Effector memory CD8-positive, alpha-beta T cell (primary cell): ENCODE measurements around the gene TSKU.

Experiments used
- ATAC-seq: fragments of 150-1000 bp; cut with Tn5 transposase; replicated peaks from 2 replicates; pipeline ENCODE4 v1.10.0; 2021; ENCODE audit warnings: mild to moderate bottlenecking, moderate library complexity
- DNase-seq, 3 experiments: peaks; one replicate each; pipeline ENCODE4 v3.0.0; 2021
- H3K27ac Mint-ChIP-seq, 2 donors: one replicate each; pipeline ENCODE4 v1.8.0; 2022; ENCODE audit warnings: mild to moderate bottlenecking in 2 of 2, mixed read lengths in 2 of 2, moderate library complexity in 2 of 2
- H3K27me3 Mint-ChIP-seq, 2 donors: one replicate each; pipeline ENCODE4 v1.8.0; 2022; ENCODE audit warnings: mixed read lengths in 2 of 2
- H3K36me3 Mint-ChIP-seq: one replicate; pipeline ENCODE4 v1.8.0; 2022; ENCODE audit warnings: mild to moderate bottlenecking, moderate library complexity, mixed read lengths; ENCODE audit not compliant: insufficient read depth
- H3K4me1 Mint-ChIP-seq, 2 donors: one replicate each; pipeline ENCODE4 v1.8.0; 2022; ENCODE audit warnings: low read depth in 2 of 2, mixed read lengths in 2 of 2
- H3K4me3 Mint-ChIP-seq, 2 donors: one replicate each; pipeline ENCODE4 v1.8.0; 2022; ENCODE audit warnings: mild to moderate bottlenecking in 2 of 2, mixed read lengths in 2 of 2, moderate library complexity in 2 of 2
- H3K9me3 Mint-ChIP-seq, 2 donors: one replicate each; pipeline ENCODE4 v1.8.0; 2022; ENCODE audit warnings: mixed read lengths in 2 of 2

The TSKU gene

DNA sequence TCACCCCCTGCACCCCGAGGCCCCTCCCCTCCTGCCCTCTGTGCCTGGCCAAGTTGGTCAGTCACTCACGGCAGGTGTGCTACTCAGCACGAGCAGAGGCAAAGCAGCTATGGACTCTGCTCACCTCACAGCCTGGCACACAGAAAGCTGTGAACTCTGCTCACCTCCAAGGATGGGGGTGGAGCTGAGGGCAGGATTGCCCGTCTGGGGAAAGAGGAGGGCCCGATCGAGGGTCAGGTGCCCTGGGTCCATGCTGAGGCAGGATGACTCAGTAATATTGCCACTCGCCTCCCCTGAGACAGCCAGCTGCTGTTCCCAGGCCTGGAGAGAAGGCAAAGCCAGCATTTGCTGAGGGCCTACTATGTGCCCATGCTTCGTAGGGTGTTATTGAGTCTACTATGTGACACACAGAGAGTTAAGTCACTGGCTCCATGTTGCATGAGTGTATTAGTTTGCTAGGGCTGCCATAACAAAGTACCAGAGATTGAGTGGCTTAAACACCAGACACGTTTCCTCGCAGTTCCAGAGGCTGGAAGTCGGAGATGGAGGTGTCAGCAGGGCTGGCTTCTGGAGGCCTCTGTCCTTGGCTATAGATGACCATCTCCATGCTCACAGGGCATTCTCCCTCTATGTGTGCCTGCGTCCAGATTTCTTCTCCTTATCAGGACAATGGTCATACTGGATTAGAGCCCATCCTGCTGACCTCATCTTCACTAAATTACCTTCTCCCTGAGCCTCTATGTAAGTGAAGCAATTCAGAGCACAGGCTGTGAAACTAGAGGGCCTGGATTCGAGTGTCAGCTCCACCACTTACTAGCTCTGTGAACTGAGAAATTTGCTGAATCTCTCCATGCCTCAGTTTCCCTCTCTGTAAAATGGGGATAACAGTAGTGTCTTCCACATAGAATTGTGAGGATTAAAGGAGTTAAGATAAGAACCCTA is 13.2 kb upstream of the TSKU start:
- H3K27ac Mint-ChIP-seq, result peak overlapping the region in 1 of 2 donors; percentile 53
- no peaks in the 10 kb centered on the region for H3K9me3 Mint-ChIP-seq
- H3K4me3 Mint-ChIP-seq, result no peak overlapping the region
- ATAC-seq (no peak), DNase-seq (no peak)
- H3K4me1 Mint-ChIP-seq, result peaks cover 9 to 29% of the 10 kb centered on the region in 2 donors
- no peaks in the 10 kb centered on the region for H3K36me3 Mint-ChIP-seq
- no peaks in the 10 kb centered on the region for H3K27me3 Mint-ChIP-seq

DNA sequence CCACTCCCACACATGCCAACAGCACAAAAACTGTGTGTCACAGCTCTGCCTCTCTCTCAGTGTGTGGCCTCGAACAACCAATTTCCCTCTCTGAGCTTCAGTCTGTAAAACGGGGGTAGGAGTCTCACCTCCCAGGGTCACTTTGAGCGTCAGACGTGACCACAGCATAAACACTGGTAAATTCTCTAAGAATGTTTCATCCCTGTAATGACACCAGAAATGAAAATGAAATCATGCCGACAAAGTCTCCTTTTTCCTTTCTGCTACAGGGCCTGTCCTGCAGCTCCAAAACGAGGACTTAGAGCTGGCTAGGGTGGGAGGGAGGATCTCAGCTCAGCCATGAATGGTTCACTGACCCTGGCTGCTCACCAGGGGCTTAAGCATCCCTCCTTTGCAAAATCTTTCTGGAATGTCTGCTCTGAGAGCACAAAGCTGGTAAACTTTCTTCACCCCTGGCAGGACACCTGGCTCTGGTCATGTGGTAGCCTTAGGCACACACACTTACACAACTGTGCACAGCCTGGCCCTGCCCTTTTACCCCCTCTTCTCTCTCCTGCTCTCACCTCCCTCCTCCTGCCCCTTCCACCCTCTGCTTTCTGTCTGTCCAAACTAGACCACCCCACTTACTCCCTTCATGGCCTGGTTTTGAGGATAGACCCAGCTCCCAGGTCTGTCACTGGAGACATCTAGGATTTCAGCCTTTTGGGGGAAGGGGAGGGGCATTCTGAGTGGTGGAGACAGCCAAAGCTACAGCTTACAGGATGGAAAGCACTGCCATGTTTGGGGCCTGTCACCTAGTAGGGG is 12.3 kb upstream of the TSKU start:
- no peaks in the 10 kb centered on the region for H3K36me3 Mint-ChIP-seq
- DNase-seq (no peak), ATAC-seq (peak; percentile 18)
- peak overlapping the region in 1 of 2 donors; percentile 53 for H3K27ac Mint-ChIP-seq
- H3K9me3 Mint-ChIP-seq, result no peaks in the 10 kb centered on the region
- H3K4me1 Mint-ChIP-seq, result peaks cover 9 to 29% of the 10 kb centered on the region in 2 donors
- no peak overlapping the region for H3K4me3 Mint-ChIP-seq
- no peaks in the 10 kb centered on the region for H3K27me3 Mint-ChIP-seq

DNA sequence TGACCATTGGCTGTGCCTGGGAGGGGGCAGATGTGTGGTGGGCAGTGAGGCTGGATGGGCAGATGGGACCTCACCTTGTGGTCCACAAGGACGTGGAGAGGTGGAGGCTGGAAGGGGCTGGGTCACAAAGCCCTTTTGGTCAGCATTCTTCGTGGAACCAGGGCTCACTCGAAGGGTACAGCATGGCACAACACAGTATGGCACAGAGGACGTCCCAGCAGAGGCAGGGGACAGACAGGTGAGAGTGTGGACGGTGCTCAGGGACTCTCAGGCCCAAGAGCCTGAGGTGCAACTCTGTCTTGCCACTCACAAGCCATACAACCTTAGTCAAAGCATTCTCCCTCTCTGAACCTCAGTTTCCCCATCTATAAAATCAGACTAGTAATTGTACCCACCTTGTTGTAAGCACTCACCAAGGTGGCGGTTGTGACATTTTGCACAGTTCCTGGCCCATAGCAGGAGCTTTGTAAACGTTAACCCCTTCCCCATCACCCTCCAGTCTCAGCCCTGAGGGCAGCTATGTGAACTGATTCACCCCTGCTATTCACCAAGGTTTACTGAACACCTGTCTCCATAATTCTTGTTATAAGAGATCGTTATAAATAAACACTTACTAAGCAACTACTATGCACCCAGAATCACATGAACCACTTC is 11.6 kb upstream of the TSKU start:
- Mint-ChIP-seq H3K27me3 (peaks cover 1 to 2% of the 10 kb centered on the region in 2 donors), H3K9me3 (peaks cover 0 to 2% of the 10 kb centered on the region in 2 donors), H3K4me1 (peaks cover 9 to 29% of the 10 kb centered on the region in 2 donors), H3K36me3 (no peaks in the 10 kb centered on the region), H3K4me3 (no peak overlapping the region), H3K27ac (peak overlapping the region in 1 of 2 donors; percentile 53)
- DNase-seq (no peak), ATAC-seq (no peak)

DNA sequence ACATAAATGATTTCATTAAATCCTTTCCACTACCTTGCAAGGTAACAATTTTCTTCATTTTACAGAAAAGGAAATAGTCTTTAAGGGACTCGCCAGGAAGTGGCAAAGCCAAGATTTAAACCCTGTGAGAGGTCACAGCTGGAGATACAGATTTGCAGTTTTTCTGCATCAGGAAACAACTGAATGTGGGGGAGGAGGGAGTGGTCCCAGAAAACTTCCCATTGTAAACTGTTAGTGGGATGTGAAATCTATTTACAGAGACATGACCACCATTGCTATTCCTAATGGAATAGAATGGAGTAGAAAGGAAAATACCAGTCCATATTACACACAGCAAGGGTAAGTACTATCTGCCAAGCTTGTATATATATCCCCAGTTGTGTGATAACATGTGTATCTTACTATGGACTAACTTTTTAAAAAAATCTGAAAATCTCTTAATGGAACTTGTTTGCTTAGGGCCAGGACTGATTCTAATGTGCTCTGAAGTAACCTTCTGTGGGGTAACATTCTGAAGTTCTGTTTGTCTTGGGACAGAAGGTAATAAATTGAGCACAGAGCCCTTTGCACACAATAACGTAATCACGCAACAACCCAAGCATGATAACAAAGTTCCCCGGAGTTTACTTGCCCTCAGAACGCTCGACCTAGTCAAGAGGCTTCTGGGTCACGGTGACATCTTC is 10.9 kb upstream of the TSKU start:
- H3K36me3 Mint-ChIP-seq, result no peaks in the 10 kb centered on the region
- H3K27ac Mint-ChIP-seq, result peak overlapping the region in 1 of 2 donors; percentile 53
- peaks cover 8 to 9% of the 10 kb centered on the region in 2 donors for H3K27me3 Mint-ChIP-seq
- ATAC-seq (no peak), DNase-seq (no peak)
- H3K9me3 Mint-ChIP-seq, result peaks cover 5 to 8% of the 10 kb centered on the region in 2 donors
- H3K4me3 Mint-ChIP-seq, result no peak overlapping the region
- H3K4me1 Mint-ChIP-seq, result peaks cover 9 to 24% of the 10 kb centered on the region in 2 donors

DNA sequence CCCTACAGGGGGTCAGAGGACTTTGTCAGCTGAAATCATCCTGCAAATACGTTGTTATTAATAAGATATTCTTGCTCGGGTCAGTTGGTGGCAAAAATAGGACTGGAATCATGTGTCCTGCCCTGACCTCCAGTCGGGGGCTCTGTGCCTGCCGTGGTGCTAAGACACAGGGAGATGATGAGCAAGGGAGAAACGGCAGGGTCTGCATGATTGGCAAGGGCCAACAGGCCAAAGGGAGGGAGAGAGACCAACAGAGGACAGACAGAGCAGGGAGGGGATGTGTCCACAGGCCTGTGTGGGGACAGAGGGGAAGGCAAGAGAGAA is 10.4 kb upstream of the TSKU start:
- Mint-ChIP-seq H3K9me3 (peaks cover 9 to 11% of the 10 kb centered on the region in 2 donors), H3K4me3 (no peak overlapping the region), H3K36me3 (no peaks in the 10 kb centered on the region), H3K27ac (no peak overlapping the region), H3K4me1 (peaks cover 9 to 22% of the 10 kb centered on the region in 2 donors), H3K27me3 (peaks cover 12 to 14% of the 10 kb centered on the region in 2 donors)
- DNase-seq (no peak), ATAC-seq (no peak)

DNA sequence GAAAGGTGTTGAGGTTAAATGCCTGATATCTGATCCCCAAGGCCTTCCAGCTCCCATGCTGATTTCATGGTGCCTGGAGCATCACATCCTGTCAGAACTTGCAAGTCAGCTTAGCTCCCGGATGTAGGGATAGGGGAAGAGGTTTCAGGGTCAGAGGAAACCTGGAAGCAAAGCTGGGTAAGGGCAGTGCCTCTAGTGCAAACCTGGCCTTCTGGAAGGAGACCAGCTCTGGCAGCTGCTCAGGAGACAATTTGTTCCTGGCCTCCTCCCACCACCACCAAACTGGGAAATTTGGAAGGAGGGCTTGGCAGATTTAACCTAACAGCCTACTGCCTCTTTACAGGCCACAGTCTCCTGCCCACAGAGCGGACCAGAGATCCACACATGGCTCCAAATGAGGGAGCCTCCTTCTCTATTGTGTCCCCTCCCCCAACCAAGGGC is 9.2 kb upstream of the TSKU start:
- peaks cover 23 to 26% of the 10 kb centered on the region in 2 donors for H3K27me3 Mint-ChIP-seq
- ATAC-seq, result no peak

DNA sequence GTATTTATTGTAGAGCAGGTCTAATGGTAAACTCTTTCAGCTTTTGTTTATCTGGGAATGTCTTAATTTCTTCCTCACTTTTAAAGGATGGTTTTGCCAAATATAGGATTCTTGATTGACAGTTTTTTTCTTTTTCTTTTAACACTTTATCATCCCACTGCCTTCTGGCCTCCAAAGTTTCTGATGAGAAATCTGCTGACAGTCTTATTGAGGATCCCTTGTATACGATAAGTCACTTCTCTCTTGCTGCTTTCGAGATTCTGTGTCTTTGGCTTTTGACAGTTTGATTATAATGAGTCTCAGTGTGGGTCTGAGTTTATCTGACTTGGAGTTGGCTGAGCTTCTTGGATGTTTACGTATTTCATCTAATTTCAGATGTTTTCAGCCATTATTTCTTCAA is 6.7 kb upstream of the TSKU start:
- no peak overlapping the region for H3K4me3 Mint-ChIP-seq
- H3K36me3 Mint-ChIP-seq, result no peaks in the 10 kb centered on the region
- DNase-seq (no peak), ATAC-seq (no peak)
- peaks cover 43 to 49% of the 10 kb centered on the region in 2 donors for H3K27me3 Mint-ChIP-seq
- H3K4me1 Mint-ChIP-seq, result peaks cover 0 to 8% of the 10 kb centered on the region in 2 donors
- peaks cover 11% of the 10 kb centered on the region in 2 donors for H3K9me3 Mint-ChIP-seq
- H3K27ac Mint-ChIP-seq, result no peak overlapping the region

More for the DNA sequence above, 9.2 kb upstream of the TSKU start:
- Mint-ChIP-seq H3K9me3 (peaks cover 11% of the 10 kb centered on the region in 2 donors), H3K27ac (no peak overlapping the region), H3K36me3 (no peaks in the 10 kb centered on the region), H3K4me1 (peaks cover under 1 to 13% of the 10 kb centered on the region in 2 donors), H3K4me3 (no peak overlapping the region)
- no peak for DNase-seq

DNA sequence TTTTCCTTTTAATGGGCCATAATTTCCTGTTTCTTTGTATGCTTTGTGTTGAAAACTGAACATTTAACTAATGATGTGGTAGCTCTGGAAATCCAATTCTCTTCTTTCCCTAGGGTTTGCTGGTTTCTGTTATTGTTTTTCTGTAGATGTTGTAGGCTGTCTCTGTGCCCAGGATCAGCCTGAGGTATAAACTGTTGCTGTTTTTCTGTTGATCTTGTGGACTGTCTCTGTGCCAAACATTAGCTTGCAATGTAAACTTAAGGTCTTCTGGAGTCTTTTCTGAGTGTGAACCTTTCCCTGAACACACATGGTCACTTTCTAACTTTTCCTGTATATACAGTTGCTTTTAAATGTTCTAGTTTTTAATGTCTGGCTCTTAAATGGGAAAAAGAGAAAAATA is 5.9 kb upstream of the TSKU start:
- peaks cover 51 to 52% of the 10 kb centered on the region in 2 donors for H3K27me3 Mint-ChIP-seq
- DNase-seq, result no peak
- H3K9me3 Mint-ChIP-seq, result peaks cover 11% of the 10 kb centered on the region in 2 donors
- H3K4me1 Mint-ChIP-seq, result peaks cover 0 to 2% of the 10 kb centered on the region in 2 donors
- no peaks in the 10 kb centered on the region for H3K36me3 Mint-ChIP-seq
- no peak overlapping the region for H3K27ac Mint-ChIP-seq
- no peak for ATAC-seq
- no peak overlapping the region for H3K4me3 Mint-ChIP-seq

DNA sequence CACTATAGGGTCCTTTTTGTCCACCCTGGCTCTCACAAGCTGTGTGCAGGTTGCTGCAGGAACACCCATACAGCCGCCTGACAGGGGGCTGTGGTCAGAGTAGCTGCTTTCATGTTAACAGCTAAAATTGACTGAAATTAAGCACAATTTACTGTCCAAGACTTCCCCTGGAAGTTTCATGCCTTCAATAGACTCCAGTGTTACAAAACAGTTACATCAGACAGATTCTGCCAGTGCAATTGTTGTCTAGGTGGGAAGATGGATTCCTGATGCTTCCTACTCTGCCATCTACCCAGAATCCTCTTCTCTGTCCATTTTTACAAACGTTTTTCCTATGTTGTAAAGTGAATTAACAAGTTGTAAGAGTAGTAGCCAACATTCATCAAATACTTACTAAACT is 5.3 kb upstream of the TSKU start:
- Mint-ChIP-seq H3K4me3 (no peak overlapping the region), H3K36me3 (no peaks in the 10 kb centered on the region), H3K9me3 (peaks cover 11% of the 10 kb centered on the region in 2 donors), H3K27me3 (peaks cover 57% of the 10 kb centered on the region in 2 donors), H3K4me1 (peaks cover 4 to 5% of the 10 kb centered on the region in 2 donors), H3K27ac (no peak overlapping the region)
- no peak for ATAC-seq
- no peak for DNase-seq

DNA sequence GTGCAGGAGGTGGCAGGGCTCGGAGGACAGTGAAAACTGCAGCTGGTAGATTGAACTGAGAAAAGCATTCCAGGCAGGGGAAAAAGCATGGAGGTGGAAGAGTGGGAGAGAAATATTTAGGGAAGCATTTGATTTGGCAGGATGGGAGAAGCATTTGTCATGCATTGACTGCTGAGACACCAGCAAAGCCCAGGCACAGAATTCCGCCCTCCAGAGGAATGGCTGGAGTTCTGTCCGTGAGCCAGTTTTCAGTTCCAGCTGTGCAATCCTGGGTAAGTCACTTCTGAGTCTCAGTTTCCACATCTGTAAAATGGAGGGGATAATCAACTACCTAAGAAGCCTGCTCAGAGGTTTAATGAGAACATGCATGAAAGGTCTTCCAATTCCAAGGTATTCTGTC is 4.3 kb upstream of the TSKU start:
- no peak for DNase-seq
- H3K4me3 Mint-ChIP-seq, result no peak overlapping the region
- H3K9me3 Mint-ChIP-seq, result peaks cover 11% of the 10 kb centered on the region in 2 donors
- peaks cover 4 to 6% of the 10 kb centered on the region in 2 donors for H3K4me1 Mint-ChIP-seq
- peaks cover 59 to 61% of the 10 kb centered on the region in 2 donors for H3K27me3 Mint-ChIP-seq
- no peak for ATAC-seq
- H3K36me3 Mint-ChIP-seq, result no peaks in the 10 kb centered on the region
- H3K27ac Mint-ChIP-seq, result no peak overlapping the region

DNA sequence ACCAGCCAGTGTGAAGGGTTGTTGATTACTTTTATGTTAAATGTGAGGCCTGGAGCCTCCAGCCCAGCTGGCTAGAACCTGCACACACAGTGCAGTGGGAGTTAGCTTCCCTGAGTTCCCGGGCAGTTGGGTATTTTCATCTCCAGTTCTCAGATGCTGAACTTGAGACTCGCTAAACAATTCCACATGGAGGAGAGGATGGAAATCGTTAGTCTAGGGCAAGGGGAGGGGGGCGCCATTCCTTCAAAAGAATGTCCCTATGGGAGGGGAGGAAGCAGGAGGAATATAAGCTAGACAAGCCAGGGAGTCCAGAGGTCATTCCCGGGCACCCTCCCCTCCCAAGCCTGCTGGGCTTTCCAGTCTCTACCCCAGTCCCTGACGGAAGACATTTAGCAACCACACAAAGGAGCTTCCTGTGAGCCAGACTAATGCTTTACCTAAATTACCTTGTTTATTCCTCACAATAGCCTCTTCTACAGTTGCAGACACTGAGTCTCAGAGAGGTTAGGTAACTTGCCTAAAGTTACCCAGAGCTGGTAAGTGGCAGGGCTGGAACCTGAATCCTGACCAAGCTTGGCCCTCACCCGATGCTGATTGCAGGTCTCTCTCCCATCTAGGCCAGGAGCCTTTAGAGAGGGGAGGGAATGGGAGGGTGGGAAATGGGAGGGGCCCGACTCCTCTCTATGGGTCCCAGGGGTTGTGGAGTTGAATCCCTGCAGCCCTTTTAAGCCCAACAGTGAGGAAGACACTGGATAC is 1.9 kb upstream of the TSKU start:
- H3K4me3 Mint-ChIP-seq, result peak overlapping the region in 1 of 2 donors; percentile 55
- H3K4me1 Mint-ChIP-seq, result peaks cover 4 to 6% of the 10 kb centered on the region in 2 donors
- DNase-seq, result no peak
- no peak for ATAC-seq
- H3K27ac Mint-ChIP-seq, result no peak overlapping the region
- peaks cover 72 to 80% of the 10 kb centered on the region in 2 donors for H3K27me3 Mint-ChIP-seq
- H3K36me3 Mint-ChIP-seq, result no peaks in the 10 kb centered on the region
- peaks cover 11% of the 10 kb centered on the region in 2 donors for H3K9me3 Mint-ChIP-seq

DNA sequence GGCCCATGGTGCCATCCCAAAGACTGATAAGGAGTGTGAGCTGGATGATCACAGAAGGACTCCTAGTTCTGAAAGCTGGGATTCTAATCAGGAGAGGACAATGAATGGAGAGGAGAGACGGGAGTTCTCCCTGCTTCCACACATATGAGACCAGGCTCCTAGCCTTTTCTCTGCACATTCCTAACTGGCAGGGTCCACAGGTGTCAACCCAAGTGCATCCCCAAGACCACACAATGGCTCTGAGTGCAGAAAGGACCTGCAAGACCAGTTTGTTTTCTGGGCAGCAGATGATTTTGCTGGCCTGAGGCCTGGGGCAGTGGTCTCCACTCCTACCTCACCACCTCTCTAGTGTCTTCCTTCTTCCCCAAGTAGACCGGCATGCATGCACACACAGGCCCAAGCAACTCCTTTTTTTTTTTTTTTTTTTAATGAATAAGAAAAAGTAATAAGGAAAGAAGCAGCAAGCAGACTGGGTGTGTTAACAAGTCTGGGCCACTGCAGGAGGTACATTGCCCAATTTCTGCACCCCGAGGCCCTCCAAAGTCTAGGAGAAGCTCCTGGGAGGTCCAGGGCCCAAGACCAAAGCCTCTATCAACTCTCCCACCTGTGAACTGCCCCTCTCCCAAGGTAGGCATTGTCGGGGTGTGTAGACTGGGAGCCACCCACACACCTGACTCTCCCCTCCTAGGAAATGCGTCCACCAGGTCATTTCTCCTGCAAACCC is 1.2 kb upstream of the TSKU start:
- Mint-ChIP-seq H3K4me1 (peaks cover 4 to 6% of the 10 kb centered on the region in 2 donors), H3K9me3 (peaks cover 6 to 8% of the 10 kb centered on the region in 2 donors), H3K36me3 (no peaks in the 10 kb centered on the region), H3K4me3 (peak overlapping the region; percentile 55 to 67), H3K27me3 (peaks cover 70 to 82% of the 10 kb centered on the region in 2 donors), H3K27ac (no peak overlapping the region)
- DNase-seq (no peak), ATAC-seq (no peak)
